ENCODE measurements around the gene AHCYL2.
A peak's percentile ranks its signal among the peaks of the same experiment; 100 is the strongest.

The AHCYL2 gene

DNA sequence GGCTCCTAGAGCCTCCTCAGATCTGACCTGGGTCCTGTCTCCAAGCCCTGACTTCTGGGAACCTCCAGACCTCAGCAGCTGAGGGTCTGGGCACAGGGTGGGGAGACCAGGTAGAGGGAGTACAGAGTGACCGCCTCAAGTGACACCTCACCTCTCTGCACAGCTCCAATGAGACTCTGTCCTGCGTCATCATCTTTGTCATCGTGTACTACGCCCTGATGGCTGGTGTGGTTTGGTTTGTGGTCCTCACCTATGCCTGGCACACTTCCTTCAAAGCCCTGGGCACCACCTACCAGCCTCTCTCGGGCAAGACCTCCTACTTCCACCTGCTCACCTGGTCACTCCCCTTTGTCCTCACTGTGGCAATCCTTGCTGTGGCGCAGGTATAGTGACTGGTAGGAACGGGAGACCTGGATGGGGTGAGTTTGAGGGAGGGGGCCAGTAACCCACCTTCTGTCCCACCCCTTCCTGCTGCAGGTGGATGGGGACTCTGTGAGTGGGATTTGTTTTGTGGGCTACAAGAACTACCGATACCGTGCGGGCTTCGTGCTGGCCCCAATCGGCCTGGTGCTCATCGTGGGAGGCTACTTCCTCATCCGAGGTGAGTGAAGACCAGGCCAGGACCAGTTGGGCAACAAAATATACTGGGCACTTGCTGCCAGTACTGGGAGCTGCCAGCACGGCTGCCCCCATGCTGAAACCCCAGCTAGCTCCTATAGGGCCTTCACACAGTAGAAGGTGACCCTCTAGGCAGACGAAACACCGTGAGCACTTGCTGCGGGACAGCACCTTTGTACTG, 18.6 kb upstream of the AHCYL2 start:
- no peak overlapping the region for H3K4me3 ChIP-seq (ENCODE audit: low read depth, low read length)
- no peak for DNase-seq (ENCODE audit: low read depth, low spot score)
- CTCF ChIA-PET = interaction anchor here (4.6 to 12.9 kb wide), 2 partner anchors 12 to 41 kb away, joined by 54 to 297 read pairs; no protein-coding TSS in a partner anchor
- TF ChIP-seq, protein P1, sequence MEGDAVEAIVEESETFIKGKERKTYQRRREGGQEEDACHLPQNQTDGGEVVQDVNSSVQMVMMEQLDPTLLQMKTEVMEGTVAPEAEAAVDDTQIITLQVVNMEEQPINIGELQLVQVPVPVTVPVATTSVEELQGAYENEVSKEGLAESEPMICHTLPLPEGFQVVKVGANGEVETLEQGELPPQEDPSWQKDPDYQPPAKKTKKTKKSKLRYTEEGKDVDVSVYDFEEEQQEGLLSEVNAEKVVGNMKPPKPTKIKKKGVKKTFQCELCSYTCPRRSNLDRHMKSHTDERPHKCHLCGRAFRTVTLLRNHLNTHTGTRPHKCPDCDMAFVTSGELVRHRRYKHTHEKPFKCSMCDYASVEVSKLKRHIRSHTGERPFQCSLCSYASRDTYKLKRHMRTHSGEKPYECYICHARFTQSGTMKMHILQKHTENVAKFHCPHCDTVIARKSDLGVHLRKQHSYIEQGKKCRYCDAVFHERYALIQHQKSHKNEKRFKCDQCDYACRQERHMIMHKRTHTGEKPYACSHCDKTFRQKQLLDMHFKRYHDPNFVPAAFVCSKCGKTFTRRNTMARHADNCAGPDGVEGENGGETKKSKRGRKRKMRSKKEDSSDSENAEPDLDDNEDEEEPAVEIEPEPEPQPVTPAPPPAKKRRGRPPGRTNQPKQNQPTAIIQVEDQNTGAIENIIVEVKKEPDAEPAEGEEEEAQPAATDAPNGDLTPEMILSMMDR (IDR thresholded peaks at IDR 0.05; ENCODE audit: insufficient read depth, low read length, missing control alignments) = no peak
- POLR2A ChIA-PET = no interaction called here

DNA sequence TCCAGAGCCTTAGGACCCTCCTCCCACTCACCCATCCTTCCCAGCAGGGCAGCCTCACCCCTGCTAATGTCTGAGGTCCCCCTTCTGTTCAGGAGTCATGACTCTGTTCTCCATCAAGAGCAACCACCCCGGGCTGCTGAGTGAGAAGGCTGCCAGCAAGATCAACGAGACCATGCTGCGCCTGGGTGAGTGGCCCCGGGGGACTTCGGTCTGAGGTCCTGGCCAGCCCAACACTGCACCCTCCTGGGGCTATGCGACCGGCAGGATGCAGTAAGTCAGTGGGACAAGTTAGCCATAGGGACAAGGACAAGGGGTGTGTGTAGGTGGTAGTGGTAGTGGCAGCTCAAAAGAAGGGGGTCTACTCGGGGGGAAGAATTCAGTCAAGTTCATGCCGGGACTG, 16.2 kb upstream of the AHCYL2 start:
- TF ChIP-seq, protein P1 (IDR thresholded peaks at IDR 0.05; ENCODE audit: insufficient read depth, low read length, missing control alignments) = no peak
- no peak overlapping the region for H3K4me3 ChIP-seq (ENCODE audit: low read depth, low read length)
- DNase-seq (ENCODE audit: low read depth, low spot score) = no peak
- ChIA-PET CTCF (interaction anchor here (3.4 to 12.9 kb wide), 4 partner anchors 9 to 43 kb away, joined by 41 to 297 read pairs (median 48); no protein-coding TSS in a partner anchor), POLR2A (no interaction called here)

DNA sequence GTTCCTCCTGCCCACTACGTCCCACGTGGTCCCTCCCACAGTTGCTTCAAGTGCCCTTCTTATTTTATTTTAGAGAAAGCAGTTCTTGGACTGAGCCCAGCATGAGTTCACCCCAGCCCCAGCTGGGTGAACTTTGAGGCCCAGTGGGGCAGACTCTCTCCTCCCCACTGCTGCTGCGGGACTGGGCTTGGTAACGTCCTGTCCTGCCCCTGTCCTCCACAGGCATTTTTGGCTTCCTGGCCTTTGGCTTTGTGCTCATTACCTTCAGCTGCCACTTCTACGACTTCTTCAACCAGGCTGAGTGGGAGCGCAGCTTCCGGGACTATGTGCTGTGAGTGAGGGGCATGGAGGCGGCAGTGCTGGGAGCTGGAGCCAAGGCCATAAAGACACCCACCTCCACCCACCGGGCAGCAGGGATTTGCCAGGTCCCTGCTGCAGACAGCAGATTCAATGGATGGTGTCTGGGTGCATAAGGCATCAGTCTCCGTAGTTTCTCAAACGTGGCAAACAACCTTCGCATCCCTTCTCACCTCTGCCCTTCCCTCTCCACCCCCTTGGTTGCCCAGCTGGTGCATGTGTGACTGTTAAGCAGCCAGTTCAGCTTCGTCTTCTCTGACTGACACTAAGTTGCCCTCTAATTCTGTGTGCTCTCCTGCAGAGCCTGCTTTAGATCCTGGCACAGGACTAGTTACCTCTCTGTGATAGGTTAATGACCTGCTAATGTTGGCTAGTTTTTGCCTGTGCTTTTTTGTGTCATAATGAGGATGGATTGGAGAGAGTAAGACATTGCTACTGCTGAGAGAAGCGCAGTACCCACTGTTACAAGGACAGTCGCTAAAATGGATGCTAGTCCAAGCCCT, 15.5 kb upstream of the AHCYL2 start:
- CTCF ChIA-PET = interaction anchor here (0.7 to 12.9 kb wide), 12 partner anchors 9 to 427 kb away, joined by 3 to 297 read pairs (median 10); no protein-coding TSS in a partner anchor
- TF ChIP-seq, protein P1 (IDR thresholded peaks at IDR 0.05; ENCODE audit: insufficient read depth, low read length, missing control alignments) = no peak
- POLR2A ChIA-PET = no interaction called here
- H3K4me3 ChIP-seq (ENCODE audit: low read depth, low read length) = no peak overlapping the region
- DNase-seq (ENCODE audit: low read depth, low spot score) = no peak

DNA sequence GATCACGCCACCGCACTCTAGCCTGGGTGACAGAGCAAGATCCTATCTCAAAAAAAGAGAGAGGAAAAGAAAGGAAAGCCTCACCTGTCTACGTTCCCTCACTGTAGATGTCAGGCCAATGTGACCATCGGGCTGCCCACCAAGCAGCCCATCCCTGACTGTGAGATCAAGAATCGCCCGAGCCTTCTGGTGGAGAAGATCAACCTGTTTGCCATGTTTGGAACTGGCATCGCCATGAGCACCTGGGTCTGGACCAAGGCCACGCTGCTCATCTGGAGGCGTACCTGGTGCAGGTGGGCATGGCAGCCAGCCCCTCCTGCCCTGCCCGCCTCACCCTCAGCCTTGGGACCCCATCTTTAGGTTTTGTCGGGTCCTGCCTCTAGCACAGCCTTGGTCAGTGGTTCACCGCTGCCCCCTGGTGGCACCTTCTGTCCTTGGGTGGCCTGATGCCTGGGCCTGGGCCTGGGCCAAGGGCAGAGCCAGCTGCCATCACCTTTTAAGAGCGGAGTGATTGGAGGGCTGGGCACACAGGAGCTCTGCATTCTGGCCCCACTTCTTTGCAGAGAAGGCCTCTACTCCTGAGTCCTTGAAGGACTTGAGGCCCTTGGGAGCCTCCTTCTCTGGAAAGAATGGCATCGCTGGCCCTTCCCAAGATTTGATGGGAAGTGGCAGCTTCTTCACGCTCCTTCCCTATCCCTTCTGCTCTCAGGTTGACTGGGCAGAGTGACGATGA, 14.4 kb upstream of the AHCYL2 start:
- no peak overlapping the region for H3K4me3 ChIP-seq (ENCODE audit: low read depth, low read length)
- CTCF ChIA-PET = interaction anchor here (0.6 to 12.9 kb wide), 24 partner anchors 8 to 426 kb away, joined by 3 to 297 read pairs (median 4); partner anchors contain the start of gene SMO
- POLR2A ChIA-PET = no interaction called here
- DNase-seq (ENCODE audit: low read depth, low spot score) = no peak
- TF ChIP-seq, protein P1 (IDR thresholded peaks at IDR 0.05; ENCODE audit: insufficient read depth, low read length, missing control alignments) = peak; percentile 93

DNA sequence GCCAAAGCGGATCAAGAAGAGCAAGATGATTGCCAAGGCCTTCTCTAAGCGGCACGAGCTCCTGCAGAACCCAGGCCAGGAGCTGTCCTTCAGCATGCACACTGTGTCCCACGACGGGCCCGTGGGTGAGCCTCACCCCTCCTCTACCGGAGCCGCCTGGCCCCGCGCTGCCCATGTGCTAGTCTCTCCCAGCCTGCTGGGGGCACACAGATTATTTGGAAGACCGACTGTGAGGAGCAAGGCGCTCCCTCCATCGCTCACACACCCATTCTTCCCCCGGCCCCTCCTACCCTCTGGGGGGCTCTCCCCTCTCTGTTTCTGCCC, 13.9 kb upstream of the AHCYL2 start:
- H3K4me3 ChIP-seq (ENCODE audit: low read depth, low read length) = no peak overlapping the region
- ChIA-PET CTCF (interaction anchor here (0.6 to 12.9 kb wide), 21 partner anchors 7 to 308 kb away, joined by 3 to 297 read pairs (median 4); partner anchors contain the start of gene SMO), POLR2A (no interaction called here)
- DNase-seq (ENCODE audit: low read depth, low spot score) = no peak
- TF ChIP-seq, protein P1 (IDR thresholded peaks at IDR 0.05; ENCODE audit: insufficient read depth, low read length, missing control alignments) = no peak

Measured in AG04449 (cell line).